GM18511 (cell line): ENCODE results near the gene HACD2.
A peak's percentile ranks its signal among the peaks of the same experiment; 100 is the strongest.

ENCODE experiments used
- ATAC-seq: cut with Tn5 transposase; IDR thresholded peaks from one replicate; pipeline ENCODE4 v1.9.1; 2021; ENCODE audit warnings: mild to moderate bottlenecking, moderate library complexity; ENCODE audit not compliant: unreplicated experiment

HACD2 gene

DNA sequence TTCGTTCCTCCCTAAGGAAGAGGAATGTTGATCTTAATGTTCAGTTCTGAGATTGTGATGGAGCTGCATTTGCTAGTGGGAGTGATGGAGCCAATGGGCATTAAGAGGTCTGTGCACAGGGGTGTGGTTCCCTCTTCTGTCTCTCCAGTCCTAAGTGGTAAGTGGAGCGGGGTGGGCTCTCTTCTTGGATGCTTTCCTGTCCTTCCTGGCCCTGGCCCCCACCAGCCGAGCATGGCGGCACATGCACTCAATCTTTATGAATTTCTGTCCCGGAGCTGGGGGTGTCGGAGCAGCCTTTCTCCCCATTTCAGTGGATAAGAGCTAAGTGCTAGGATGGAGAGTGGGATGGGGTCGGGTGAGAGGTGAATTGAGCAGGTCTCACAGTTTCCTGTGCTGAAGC is 98.4 kb downstream of the HACD2 start:
- no peak for ATAC-seq

GRCh38 chr3:123485551-123485950 is 99.3 kb downstream of the HACD2 start:
- no peak for ATAC-seq

- ATAC-seq, result no peak
Measured at GRCh38 chr3:123483146-123483545, 101.7 kb downstream of the HACD2 start.

DNA sequence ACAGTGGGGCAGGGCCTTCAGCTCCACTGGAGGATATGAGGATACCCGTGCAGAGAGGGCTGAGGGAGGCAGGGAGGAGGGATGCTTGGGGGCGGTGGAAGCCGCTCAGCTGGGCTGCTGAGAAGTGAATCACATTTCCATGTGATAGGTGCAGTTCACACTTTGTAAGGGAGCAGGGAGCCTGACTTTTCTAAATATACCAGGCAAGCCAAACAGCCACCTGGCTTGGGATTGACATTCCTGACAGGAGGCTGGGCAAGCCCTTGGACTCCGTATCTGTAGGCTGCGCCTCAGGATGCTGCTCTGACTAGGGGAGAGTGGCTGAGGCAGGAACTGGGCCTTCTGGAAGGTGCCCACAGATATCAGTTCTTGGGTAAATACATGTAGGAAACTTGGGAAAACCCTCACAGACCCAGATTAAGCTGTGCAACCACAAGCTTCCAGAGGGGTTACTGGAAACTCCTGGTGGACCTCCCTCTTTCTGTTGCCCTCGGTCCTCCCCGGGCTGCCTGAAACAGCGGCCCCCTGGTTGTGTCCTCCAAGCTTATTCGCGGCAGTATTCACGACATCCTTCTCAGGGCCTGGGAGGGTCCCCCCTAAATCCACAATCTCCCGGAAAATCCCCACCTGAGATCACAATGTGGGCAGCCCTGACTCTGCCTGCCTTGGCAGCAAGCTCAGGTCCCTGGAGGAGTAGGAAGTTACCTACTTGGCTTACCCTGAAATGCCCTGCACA is 103.0 kb downstream of the HACD2 start:
- no peak for ATAC-seq

- no peak for ATAC-seq
Measured at GRCh38 chr3:123481071-123481470, 103.8 kb downstream of the HACD2 start.

DNA sequence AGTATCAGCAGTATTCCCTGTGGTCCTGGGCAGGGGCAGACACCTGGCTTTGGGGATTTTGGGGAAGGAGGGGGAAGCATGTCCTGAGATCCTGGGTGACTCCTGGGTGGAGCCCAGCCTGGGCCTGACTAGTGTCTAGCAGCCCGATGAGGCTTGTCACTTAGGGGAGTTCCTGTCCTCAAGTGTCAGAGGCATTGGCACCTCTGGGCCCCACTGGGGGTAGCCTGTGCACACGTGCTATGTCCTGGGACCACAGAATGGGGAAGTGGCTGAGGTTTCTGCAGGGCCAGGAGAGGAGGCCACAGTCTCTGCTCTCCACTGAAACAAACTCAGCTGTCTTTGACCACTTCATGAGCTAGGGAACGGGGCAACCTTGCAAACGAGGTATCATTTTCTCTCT is 104.4 kb downstream of the HACD2 start:
- ATAC-seq, result peak; percentile 72

DNA sequence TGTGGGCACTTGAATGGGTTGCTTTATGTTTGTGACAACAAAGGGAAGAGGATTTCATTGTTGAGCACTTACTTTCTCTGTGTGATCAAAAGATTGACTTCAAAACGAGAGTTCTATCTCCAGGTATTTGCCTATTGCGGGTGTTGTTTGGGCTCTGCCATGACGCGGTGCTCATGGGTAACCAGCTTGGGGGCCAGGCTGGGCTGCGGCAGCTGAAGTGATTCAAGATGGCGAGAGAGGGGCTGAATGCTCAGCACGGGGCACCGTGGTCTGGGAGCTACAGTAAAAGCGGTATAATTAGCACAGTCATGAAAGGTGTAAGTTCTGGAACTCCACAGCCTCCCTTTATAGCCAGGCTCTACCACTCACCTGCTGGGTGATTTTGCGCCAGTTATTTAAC is 105.0 kb downstream of the HACD2 start:
- ATAC-seq, result no peak

DNA sequence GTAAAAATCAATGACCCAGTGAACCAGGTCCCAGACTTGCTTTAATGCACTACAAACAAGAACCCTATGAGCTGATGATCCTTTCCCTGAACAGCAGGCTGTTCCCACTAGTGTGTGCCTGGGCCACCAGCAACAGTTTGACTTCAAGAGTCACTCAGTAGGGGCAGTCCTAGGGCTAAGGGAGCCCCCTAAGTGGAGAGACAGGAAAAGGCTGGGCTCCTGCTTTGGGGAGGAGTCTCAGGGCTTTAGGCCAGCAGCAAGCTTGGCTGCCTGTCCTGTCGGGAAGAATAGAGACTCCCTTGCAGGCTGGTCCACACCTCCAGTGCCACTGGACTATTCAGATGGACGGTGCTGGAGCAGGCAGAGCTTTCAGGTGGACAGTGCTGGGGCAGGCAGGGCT is 106.5 kb downstream of the HACD2 start:
- no peak for ATAC-seq

- ATAC-seq, result no peak
Measured at GRCh38 chr3:123476967-123477750, 107.7 kb downstream of the HACD2 start.

GRCh38 chr3:123475786-123476185 is 109.1 kb downstream of the HACD2 start:
- ATAC-seq, result no peak

GRCh38 chr3:123471106-123471505 is 113.7 kb downstream of the HACD2 start:
- no peak for ATAC-seq

DNA sequence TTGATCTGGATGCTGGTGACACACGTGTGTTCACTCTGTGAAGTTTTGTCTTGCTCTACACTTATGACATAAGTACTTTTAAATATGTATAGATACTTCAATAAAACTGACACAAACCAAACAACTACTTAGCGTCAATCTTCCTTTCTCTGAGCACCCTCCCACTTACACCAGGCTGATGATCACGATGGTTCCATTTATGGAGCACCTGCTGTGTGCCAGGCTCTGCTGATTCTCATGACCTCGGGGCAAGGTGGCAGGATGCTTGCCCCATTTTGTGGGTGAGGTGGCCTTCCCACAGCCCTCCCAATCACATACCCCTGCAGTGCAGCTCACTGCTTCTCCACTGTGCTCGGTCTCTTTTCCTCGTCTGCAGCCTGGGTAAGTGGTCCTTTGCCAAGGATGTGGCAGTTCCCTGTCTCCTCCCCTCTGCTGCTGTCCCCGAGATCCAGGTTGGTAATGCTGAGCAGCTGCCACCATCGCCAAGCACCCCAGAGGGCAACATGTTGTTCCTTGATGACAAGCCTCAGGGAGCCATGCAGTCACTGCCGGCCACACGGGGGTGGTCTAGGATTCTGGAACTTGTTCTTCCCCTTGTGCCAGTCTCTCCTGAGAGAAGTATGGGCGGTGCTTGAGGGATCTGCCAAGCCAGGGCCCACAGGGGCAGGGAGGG is 115.4 kb downstream of the HACD2 start:
- no peak for ATAC-seq

- ATAC-seq, result no peak
Measured at GRCh38 chr3:123467046-123467445, 117.8 kb downstream of the HACD2 start.

GRCh38 chr3:123464211-123464610 is 120.6 kb downstream of the HACD2 start:
- ATAC-seq, result no peak

GRCh38 chr3:123459862-123460261 is 125.0 kb downstream of the HACD2 start:
- ATAC-seq, result no peak

- ATAC-seq, result no peak
Measured at GRCh38 chr3:123458255-123458654, 126.6 kb downstream of the HACD2 start.

DNA sequence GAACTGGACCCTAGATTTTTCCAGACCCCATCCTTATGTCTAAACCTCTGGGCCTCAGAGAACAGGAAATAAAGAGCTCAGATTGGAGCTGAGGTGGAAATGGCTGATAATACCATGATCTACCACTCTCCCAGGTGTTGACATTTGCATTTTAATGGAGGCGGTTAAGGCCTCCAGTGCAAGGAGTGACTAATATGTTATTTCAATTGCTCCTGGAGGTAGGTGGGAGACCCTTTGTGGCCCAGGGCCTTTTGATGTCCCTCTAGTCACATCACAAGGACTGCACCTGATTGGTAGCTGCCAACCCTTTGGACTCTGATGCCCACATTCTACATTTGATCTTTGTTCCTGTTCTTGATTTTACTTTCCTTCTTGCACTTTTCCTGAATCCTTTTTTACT is 127.0 kb downstream of the HACD2 start:
- no peak for ATAC-seq

- no peak for ATAC-seq
Measured at GRCh38 chr3:123453675-123454074, 131.2 kb downstream of the HACD2 start.

- ATAC-seq, result no peak
Measured at GRCh38 chr3:123451186-123451585, 133.7 kb downstream of the HACD2 start.

GRCh38 chr3:123449997-123450604 is 134.8 kb downstream of the HACD2 start:
- no peak for ATAC-seq
